Stimulated activated CD8-positive, alpha-beta memory T cell treated with anti-CD3 and anti-CD28 coated beads, Interleukin-12 subunit alpha, Interleukin-12 subunit beta, amount 100 ng/mL, for 24 hours (primary cell): ENCODE measurements around the gene PKNOX2.

Experiments
- DNase-seq: peaks from one replicate; pipeline ENCODE4 v3.0.0-alpha.2; 2020; ENCODE audit errors: extremely low read depth

PKNOX2 gene

GRCh38 chr11:125233736-125234275 lies 69.3 kb downstream of the PKNOX2 start:
- no peak for DNase-seq

DNA sequence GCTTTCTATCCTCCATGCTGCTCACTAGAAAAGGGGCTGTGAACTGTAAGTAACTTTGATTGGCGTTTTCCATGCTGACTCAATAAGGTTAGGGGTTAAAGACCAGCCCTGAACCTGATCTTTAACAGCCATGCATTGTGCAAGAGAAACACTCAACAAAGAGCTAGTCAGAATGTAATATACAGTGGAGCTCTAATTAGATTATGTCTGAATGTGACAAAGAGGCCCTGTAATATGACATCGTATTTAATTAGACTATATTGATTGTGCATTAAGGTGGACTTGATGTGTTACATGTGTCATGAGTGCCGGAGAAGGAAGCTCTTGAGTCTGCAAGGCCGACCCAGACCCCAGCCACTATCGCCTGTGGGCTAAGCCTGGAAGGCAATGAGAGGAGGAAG lies 70.5 kb downstream of the PKNOX2 start:
- no peak for DNase-seq

DNA sequence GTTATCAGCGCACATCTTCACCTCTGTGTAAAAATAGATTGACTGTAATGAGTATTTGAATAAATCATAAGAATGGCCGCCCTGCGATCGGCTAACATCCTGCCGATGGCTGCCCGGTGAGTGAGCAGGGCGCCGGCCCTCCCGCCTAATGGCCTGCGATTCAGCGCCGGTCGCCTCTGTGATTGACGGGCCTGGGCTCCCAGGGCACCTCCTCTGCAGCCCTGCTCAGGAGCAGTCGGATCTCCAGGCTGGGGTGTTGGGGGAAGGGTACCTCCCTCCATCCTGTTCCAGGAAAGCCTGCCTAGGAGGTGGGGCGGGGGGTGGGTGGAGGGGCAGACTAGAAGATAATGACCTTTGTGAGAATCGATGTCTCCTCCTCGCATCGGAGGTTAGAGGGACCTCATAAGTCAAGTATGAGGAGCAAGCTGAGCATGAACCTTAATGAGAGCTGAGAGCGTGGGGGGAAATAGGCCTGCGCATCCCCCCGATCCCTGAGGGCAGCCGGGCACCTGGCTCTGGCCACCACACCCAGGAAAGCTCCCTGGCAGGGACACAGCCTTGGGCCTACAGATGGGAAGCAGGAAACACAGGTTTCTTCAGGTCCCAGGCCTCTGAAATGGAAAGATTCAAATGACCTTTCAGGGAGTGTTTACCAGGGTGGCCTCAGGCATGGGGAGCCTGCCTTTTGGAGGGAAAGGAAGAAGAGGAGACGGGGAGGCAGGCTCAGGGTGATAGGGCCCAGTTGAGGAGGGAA lies 71.7 kb downstream of the PKNOX2 start:
- DNase-seq, result no peak

DNA sequence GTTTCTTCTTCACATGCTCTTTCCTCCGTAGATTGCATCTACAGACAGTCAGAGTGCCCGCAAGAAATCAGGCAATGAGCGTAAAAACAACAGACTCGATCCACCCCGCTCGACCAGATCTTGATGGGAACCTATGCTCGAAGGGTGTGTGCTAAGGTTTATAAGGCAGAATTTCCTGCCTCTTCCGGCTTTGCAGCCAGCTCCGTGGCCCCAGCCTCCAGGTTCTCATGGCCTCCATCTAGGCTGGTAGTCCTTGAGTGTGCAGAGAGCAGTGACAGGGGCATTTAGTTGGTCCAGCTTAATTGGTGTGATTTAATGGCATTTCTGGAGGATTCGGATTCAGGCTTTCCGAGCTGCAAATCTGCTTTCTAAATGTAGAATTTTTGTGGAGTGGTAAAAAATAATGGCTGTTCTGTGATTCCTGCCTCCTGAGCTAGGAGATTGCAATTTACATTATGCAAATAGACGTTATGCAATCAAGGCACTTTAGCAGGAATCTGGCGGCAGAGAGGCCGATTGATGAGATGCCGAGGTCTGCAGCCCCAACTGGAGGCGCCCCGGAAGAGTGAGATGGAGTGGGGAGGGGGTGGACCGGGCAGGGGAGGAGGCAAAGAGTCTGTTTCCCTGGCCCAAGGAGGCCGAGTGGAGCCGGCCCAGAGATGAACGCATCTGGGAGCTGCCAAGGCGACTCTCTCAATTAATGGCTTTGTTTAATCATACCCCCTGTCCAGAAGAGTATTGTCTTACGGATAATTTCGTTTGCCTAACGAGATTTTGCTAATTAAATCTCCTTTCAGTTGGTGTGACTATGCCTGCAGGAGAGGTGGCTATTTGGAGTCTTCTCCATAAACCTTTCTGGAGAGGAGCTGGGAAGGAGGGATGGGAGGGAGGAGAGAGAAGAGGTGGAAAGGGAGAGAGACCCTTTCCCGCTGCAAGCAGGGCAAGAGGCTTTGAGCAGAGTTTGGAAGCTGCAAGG lies 75.3 kb downstream of the PKNOX2 start:
- no peak for DNase-seq

DNA sequence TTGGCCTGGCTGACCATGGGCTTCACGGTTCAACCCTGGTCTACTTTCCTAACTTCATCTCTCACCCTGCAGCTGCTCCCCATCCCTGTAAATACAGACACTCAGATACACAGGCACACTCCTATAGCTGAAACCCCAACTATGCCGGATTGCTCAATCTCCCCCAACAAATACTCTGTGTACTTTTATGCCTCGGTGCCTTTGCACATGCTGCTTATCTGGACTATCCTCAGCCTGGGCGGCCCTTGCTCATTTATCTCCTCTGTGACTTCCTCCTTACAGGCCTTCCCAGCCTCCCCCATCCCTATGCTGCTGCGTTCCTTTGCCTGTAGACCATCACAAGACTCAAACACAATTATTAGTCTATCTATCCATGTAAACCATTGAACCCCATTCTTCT lies 76.6 kb downstream of the PKNOX2 start:
- DNase-seq, result no peak

- DNase-seq, result no peak
Observed at GRCh38 chr11:125242141-125242775, 77.7 kb downstream of the PKNOX2 start.

DNA sequence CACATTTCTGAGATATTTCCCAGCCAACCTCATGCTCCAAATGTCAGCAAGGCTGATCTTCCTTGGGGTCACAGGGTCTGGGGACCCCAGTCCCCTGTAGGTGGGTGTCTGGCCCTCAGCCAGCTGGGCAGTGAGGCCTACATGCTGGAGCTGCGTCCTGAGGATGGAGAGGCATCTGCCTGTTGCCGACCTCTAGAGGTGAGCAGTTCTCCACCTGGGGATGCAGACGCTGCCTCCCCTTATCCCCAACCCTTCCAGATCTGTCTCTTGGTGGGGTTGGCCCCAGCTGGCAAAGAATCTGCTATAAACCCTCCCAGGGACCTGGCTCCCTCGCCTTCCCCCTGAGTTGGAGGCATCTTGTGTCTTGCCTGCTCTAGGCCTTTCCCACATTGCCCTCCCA lies 79.6 kb downstream of the PKNOX2 start:
- no peak for DNase-seq

DNA sequence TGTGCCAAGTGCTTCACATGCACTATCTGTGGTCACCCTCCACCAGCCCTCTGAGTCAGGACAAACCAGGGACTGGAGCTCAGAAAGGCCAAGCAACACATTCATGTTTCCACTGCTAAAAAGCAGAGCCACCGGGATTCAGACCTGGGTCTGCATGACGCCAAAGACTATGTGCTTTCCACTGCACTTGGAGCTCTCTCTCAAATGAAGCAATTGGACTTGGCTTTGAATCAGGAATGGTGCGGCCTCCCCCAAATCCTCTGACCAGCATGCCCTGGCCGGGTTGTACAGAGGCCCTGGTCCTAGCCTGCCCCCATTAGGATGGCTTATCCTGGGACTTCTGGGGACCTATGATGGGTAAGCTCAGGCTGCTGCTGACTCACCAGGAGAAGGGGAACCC lies 80.7 kb downstream of the PKNOX2 start:
- no peak for DNase-seq

DNA sequence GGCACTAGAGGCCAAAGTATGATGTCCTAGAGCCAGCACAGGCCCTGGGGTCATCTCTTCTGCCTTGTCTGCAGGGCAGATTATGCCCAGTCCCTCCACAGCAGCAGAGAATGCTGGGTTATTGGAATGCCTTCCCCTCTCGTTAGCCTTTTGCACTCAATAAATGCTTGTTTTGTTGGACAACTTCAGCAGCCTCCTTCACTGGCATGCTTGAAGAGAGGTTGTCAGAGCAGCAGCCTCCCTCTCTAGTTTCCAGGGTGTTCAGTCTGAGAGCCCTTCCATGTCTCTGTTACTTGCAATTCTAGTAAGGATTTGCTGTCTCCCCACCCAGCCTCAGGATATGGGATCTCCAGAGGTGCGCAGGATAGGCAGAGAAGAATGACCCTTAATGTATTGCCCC lies 82.9 kb downstream of the PKNOX2 start:
- no peak for DNase-seq

- DNase-seq, result no peak
Observed at GRCh38 chr11:125250318-125251213, 86.0 kb downstream of the PKNOX2 start.

GRCh38 chr11:125251214-125251545 lies 86.6 kb downstream of the PKNOX2 start:
- DNase-seq, result no peak

DNA sequence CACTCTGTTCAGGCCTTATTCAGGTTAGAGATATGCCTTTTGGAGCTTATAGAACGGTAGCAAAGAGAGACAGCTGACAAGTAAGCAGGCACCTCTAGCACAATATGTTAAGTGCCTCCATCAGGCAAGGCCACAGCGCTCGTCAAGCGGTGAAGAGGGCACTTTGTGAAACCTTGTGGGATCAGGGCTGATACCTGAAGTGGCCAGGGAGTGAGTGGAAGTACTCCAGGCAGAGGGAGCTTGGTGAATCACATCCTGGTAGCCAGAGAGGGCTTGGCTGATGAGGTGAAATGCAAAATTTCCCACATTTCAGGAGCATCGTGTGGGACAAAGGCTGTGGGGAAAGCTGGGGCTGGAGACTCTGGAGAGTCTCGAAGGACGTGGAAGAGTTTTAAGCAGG lies 87.4 kb downstream of the PKNOX2 start:
- no peak for DNase-seq

DNA sequence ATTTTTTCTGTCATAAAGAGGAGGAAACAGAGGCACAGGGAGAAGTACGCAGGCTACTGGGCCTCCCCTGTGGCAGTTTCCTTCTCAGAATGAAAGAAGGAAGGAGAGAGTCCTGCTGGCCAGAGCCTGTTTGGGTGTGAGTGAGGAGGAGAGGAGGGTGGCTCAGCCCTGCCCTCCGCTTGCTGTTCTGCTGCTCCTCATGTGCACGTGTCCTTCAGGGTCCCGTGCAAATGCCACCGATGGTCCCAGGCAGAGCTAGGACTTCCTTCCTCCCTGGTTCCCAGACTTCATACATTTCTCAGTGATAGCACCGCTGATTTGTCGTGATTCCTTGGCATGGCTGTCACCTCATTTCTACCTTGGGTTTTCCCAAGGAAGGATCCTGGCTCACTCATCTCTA lies 88.7 kb downstream of the PKNOX2 start:
- no peak for DNase-seq

DNA sequence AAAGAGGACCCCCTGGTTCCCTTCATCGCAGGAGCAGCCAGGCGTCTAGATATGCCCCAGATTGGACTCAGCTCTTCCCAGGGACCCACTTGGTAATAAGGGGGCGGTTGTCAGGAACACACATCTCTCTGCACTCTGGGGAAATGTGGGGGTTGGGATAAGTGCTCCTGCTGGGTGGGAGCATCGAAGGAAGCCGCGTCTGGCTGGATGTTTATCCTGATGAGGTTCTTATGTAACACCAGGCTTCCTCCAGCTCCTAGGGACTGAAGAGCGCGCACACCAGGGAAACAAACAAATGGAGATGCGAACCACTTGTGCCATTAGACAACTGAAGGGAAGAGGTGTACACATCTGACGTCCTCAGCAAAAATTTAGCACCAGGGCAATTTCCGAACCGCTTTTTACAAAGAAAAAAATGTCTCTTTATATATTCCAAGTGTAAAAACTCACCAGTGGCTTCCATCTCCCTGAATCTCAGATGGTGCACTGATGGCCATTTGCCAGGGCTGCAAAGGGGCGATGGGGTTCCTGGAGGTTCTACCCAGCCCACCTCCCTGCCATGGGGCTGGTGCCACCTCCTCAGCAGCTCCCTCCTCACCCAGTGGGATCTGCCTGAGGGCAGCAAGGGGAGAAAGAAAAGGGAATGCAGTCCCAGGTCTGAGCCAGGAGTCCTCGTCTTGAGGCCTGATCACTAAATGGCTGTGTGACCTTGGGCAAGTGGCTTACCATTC lies 89.4 kb downstream of the PKNOX2 start:
- no peak for DNase-seq

DNA sequence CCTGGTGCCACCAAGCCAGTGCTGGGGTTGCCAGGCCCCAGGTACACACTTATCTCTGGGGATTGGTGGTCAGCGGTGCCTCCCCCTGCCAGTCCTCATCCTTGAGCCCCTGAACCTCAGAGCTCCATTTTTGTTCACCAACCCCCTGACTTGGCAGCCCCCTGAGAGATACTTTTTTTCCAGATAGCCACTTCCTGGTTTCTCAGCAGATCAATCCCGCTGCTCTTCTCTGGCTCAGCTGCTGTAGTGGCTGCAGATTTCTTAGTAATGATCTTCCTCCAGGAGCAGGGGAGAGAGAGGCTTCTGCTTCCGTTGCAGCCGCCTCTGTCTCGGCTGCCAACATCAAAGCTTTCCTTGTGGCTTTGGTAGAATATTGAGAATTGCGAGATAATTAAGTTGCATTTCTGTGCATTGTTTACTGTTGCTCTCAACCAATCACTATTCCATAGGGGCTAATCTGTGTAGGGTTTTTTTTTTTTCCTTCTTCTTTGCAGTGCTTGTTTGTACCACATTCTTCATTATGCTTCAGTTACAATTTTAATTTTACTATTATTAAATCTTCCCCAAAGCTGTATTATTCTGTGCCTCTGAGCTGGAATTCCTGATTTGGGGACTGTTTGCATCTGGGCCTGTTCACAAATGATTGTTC lies 92.1 kb downstream of the PKNOX2 start:
- no peak for DNase-seq

- DNase-seq, result no peak
Observed at GRCh38 chr11:125257190-125257579, 92.6 kb downstream of the PKNOX2 start.

DNA sequence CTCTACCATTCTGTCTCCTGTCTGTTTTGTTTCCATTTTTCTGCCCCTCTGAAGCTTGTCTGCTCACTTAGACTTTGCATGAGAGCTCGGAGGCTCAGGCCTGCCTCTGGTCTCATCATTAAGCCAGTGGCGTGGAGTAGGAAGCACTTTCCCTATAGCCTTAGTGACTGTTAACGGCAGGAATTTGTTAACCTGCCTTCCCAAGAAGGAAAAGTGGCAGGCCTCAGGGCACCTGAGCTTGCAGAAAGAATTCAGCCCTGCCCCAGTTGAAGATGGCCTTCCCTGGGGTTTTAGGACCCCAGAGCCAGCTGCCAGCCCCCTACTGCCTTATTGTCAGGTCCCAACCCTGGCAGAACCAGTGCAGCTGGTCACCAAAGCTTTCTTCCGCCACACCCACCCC lies 93.2 kb downstream of the PKNOX2 start:
- no peak for DNase-seq

GRCh38 chr11:125258291-125259032 lies 93.9 kb downstream of the PKNOX2 start:
- no peak for DNase-seq

DNA sequence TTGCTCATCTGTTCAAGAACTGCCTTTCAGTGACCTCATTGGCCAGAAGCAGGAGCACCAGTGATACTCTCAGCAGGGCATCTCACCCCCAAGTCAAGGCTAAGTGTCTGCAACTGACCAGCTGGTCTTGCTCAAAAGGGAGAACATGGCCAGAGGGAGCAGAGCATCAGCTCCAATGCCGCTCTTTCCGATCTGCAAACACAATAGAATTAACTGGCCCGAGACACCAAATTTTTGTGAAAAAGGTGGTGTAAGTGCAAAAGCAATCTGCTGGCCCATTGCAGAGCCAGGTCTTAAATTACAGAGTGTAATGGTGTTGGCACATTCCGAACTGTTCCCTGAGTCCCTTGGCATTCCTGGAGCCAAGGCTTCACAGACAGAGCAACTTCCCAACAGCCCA lies 97.0 kb downstream of the PKNOX2 start:
- DNase-seq, result no peak
